Measurements from ENCODE around the gene CD6. TPM values are rescaled to one million over a fixed set of nuclear protein-coding genes. Genes with fewer than 3 reads are reported as not detected.

CD6 gene
- 0.19 TPM in 1 of 2 replicates, not detected in the other for total RNA-seq (2021; fragmentation: NEBNext Ultra II Directional; extraction: Animal tissue kit (Norgen Biotek cat#: 25700))
- polyA plus RNA-seq (2011; rRNA removed): 0.03 TPM in 2 replicates
- polyA plus RNA-seq (2011; cell fraction: cytosol; rRNA removed): not detected
- 0.30 TPM for polyA plus RNA-seq (2011; cell fraction: nucleus; rRNA removed)
- 0.11 to 0.62 TPM in 2 of 4 replicates, not detected in the others for polyA plus RNA-seq (2012, experiment 1 of 2)
- not detected for polyA plus RNA-seq (2012, experiment 2 of 2)
- 0.08 TPM for polyA plus RNA-seq (2013, experiment 1 of 2)
- 0.04 TPM for polyA plus RNA-seq (2013, experiment 2 of 2)
- 0.06 TPM in 1 of 2 replicates, not detected in the other for polyA minus RNA-seq (2011; rRNA and poly(A)+ RNA removed)
- not detected for polyA minus RNA-seq (2011; cell fraction: cytosol; rRNA and poly(A)+ RNA removed)
- polyA minus RNA-seq (2011; cell fraction: nucleus; rRNA and poly(A)+ RNA removed): not detected
- long read RNA-seq, experiment 1: 0 reads
- long read RNA-seq, experiment 2: 0 reads

- Histone ChIP-seq H3K18ac (ENCODE audit: extremely low read depth, low read length) (no peak within 1 kb of the TSS), H3K9me3 (ENCODE audit: insufficient read depth in 2 of 2, low read depth in 1 of 2, low read length in 1 of 2) (no peaks in the 10 kb centered on the region; a peak in 1 of 4 replicates), H3K9ac (replicated peaks in 1 of 4; ENCODE audit: extremely low read depth in 1 of 4, low read depth in 3 of 4, low read length in 3 of 4) (no peak within 1 kb of the TSS), H4K20me1 (replicated peaks in 1 of 2; ENCODE audit: control insufficient read depth in 1 of 2, insufficient read depth in 2 of 2, low read length in 2 of 2) (no peaks in the 10 kb centered on the region), H3K56ac (replicated peaks; ENCODE audit: insufficient read length, low read depth, low read length) (no peak within 1 kb of the TSS), H2AK5ac (ENCODE audit: low read depth, low read length) (no peak within 1 kb of the TSS), H3K4me3 (ENCODE audit: extremely low read depth in 1 of 4, insufficient read depth in 2 of 4, low read depth in 3 of 4, low read length in 4 of 4) (no peak within 1 kb of the TSS), H3K4me2 (ENCODE audit: insufficient read depth in 1 of 2, low read depth in 2 of 2, low read length in 2 of 2) (no peak within 1 kb of the TSS), H3K27me3 (replicated peaks in 1 of 4; ENCODE audit: control insufficient read depth in 3 of 4, extremely low read depth in 1 of 4, insufficient read depth in 3 of 4, low read length in 3 of 4) (no peaks in the 10 kb centered on the region; a peak in 1 of 7 replicates), H2BK5ac (ENCODE audit: low read depth, low read length) (no peak within 1 kb of the TSS), H4K5ac (ENCODE audit: insufficient read length, low read depth, low read length) (no peak within 1 kb of the TSS), H3K23ac (ENCODE audit: insufficient read length) (no peak within 1 kb of the TSS), H2BK120ac (replicated peaks; ENCODE audit: low read depth, low read length) (no peak within 1 kb of the TSS), H3K27ac (ENCODE audit: low read depth, low read length) (no peak within 1 kb of the TSS), H3K79me1 (ENCODE audit: low read depth, low read length) (no peaks in the 10 kb centered on the region), H4K91ac (replicated peaks; ENCODE audit: insufficient read length, low read length) (no peak within 1 kb of the TSS), H3K4me1 (replicated peaks in 1 of 4; ENCODE audit: control insufficient read depth in 3 of 4, insufficient read depth in 4 of 4, low read length in 3 of 4) (no peaks in the 10 kb centered on the region), H3K36me3 (ENCODE audit: control insufficient read depth in 2 of 4, insufficient read depth in 4 of 4, low read length in 3 of 4) (no peaks in the 10 kb centered on the region), H2BK20ac (ENCODE audit: low read length) (no peak within 1 kb of the TSS), H3K4ac (replicated peaks; ENCODE audit: insufficient read length, low read depth, low read length) (no peak within 1 kb of the TSS), H3K14ac (ENCODE audit: insufficient read length) (no peak within 1 kb of the TSS), H3K23me2 (ENCODE audit: low read depth, low read length) (no peaks in the 10 kb centered on the region), H3K79me2 (ENCODE audit: control insufficient read depth in 1 of 2, insufficient read depth in 2 of 2, low read length in 2 of 2) (no peaks in the 10 kb centered on the region), H2AFZ (ENCODE audit: low read length) (no peak within 1 kb of the TSS), H4K8ac (ENCODE audit: extremely low read depth, insufficient read depth, low read length) (no peak within 1 kb of the TSS), H2BK15ac (ENCODE audit: low read length) (no peak within 1 kb of the TSS), H2BK12ac (ENCODE audit: low read depth, low read length) (no peak within 1 kb of the TSS)
- CTCF ChIA-PET (ENCODE audit: partially characterized antibody): interaction anchor here (0.6 to 2.9 kb wide), 14 partner anchors 11 to 230 kb away, joined by 3 to 19 read pairs (median 6); no protein-coding TSS in a partner anchor
- TF ChIP-seq NRF1 (IDR thresholded peaks at IDR 0.05; ENCODE audit: low read depth, low read length) (no peak), TEAD4 (IDR thresholded peaks at IDR 0.05; ENCODE audit: low read depth, low read length) (no peak)
- FAIRE-seq (no peak), DNase-seq (ENCODE audit: low read depth in 1 of 2, low spot score in 2 of 2) (no peak)
- POLR2A ChIA-PET (ENCODE audit: partially characterized antibody): interaction anchor here (0.6 kb wide), 1 partner anchor 219 kb away, joined by 4 read pairs; no protein-coding TSS in a partner anchor
- 91% methylated on average over 16 of the region's 16 CpGs; no CpG with 5 or more reads in 1 of the 2 experiments for WGBS, 2 experiments (ENCODE audit: extremely low coverage in 1 of 2, insufficient coverage in 1 of 2, insufficient read length in 1 of 2, insufficient replicate concordance in 2 of 2, low coverage in 1 of 2, low lambda C conversion rate in 2 of 2, missing lambda C conversion rate in 1 of 2)
Measured at GRCh38 chr11:60971520-60971919, at the start of gene CD6. CD6 (plus strand) TSS chr11:60971680; CDS start chr11:60971866, 186 bp downstream.

All from H1 (cell line).